Sigmoid colon (tissue), 7 donors: Measurements from ENCODE around the gene ZFHX3. TPM values are rescaled to one million over a fixed set of nuclear protein-coding genes. Genes with fewer than 3 reads are reported as not detected.

Experiments used
- DNase-seq: peaks from one replicate; pipeline ENCODE4 v3.0.0-alpha.2; 2019
- H3K27ac ChIP-seq, 4 donors: fragments of 200-600 bp; sonication (generic); one replicate each; pipeline ENCODE4 v1.5.1; 2016 to 2019; ENCODE audit warnings: mild to moderate bottlenecking in 1 of 4
- H3K27me3 ChIP-seq, 3 donors: fragments of 200-600 bp; sonication (generic); one replicate each; pipeline ENCODE4 v1.5.1; 2019; ENCODE audit warnings: mild to moderate bottlenecking in 1 of 3
- H3K36me3 ChIP-seq, 4 donors: fragments of 200-600 bp; sonication (generic); one replicate each; pipeline ENCODE4 v1.5.1; 2016 to 2019
- H3K4me1 ChIP-seq, 4 donors: fragments of 200-600 bp; sonication (generic); one replicate each; pipeline ENCODE4 v1.5.1; 2017 to 2019
- H3K4me3 ChIP-seq, 4 donors: fragments of 200-600 bp; sonication (generic); one replicate each; pipeline ENCODE4 v1.5.1; 2017 to 2019; ENCODE audit warnings: mild to moderate bottlenecking in 2 of 4, moderate library complexity in 1 of 4
- H3K9me3 ChIP-seq, 4 donors: fragments of 200-600 bp in 3 of 4; sonication (generic) in 3 of 4; one replicate each; pipeline versions ENCODE4 v1.5.1 to v1.6.1; 2013 to 2019
- CTCF ChIP-seq, 4 experiments: fragments of 450-650 bp in 3 of 4; fragments of 200-600 bp in 1 of 4; IDR thresholded peaks; one replicate each; pipeline ENCODE4 v1.5.1; 2016 to 2019; ENCODE audit warnings: antibody characterized with exemption in 4 of 4, mild to moderate bottlenecking in 3 of 4, moderate library complexity in 2 of 4
- EP300 ChIP-seq, 4 donors: sonication (generic); formaldehyde crosslinking; IDR thresholded peaks; one replicate each; pipeline ENCODE4 v1.6.1; 2017; ENCODE audit warnings: antibody characterized with exemption in 4 of 4
- POLR2A ChIP-seq, 2 donors: fragments of 450-650 bp; IDR thresholded peaks; one replicate each; pipeline ENCODE4 v1.6.1; 2016; ENCODE audit warnings: antibody characterized with exemption in 2 of 2, mild to moderate bottlenecking in 2 of 2, moderate library complexity in 2 of 2
- POLR2AphosphoS5 ChIP-seq, 4 donors: sonication (generic); formaldehyde crosslinking; IDR thresholded peaks; one replicate each; pipeline ENCODE4 v1.6.1; 2017; ENCODE audit warnings: antibody characterized with exemption in 4 of 4
- WGBS, 2 donors: extraction: QIAGEN DNeasy Blood & Tissue Kit; methylation state at CpG; one replicate each; pipeline ENCODE4 v1.1.7; 2013; 5-methylcytosine and 5-hydroxymethylcytosine counted together
- intact Hi-C: fragments of 100-400 bp; cut with DNase I; formaldehyde crosslinking; loops from one replicate; pipeline ENCODE4 v1.15.1; 2023
- polyA plus RNA-seq, 3 donors: library from polyadenylated mRNA; stranded (reverse); fragments of 200-250 nt; gene quantifications; one replicate each; pipeline ENCODE4 v1.2.3, GENCODE V29; 2013
- total RNA-seq, 4 donors: library from RNA; depleted of rRNA; stranded (reverse); fragments of >200 nt; gene quantifications; one replicate each; pipeline ENCODE4 v1.1.0, GENCODE V29; 2016
- donor health status: healthy with polysubstance abuse.
- donor health status: Bipolar disorder and iron deficiency.
- donor health status: healthy.

Gene ZFHX3
- total and polyA plus RNA-seq, 7 donors, result 0.69 to 38.8 (median 17.8) TPM

- no peak for DNase-seq
- TF ChIP-seq CTCF (IDR thresholded peaks at IDR 0.05) (no peak), EP300 (IDR thresholded peaks at IDR 0.05) (no peak), POLR2A (IDR thresholded peaks at IDR 0.05) (no peak), POLR2AphosphoS5 (IDR thresholded peaks at IDR 0.05) (no peak)
- Histone ChIP-seq H3K4me1 (peaks cover 0 to 38% (median 16%) of the 10 kb centered on the region in 4 donors), H3K27me3 (no peaks in the 10 kb centered on the region), H3K27ac (no peak overlapping the region), H3K36me3 (no peaks in the 10 kb centered on the region), H3K9me3 (no peaks in the 10 kb centered on the region), H3K4me3 (no peak overlapping the region)
- intact Hi-C loops, result loop anchor here (10.0 kb wide), 1 partner anchor 171 kb away; no protein-coding TSS in a partner anchor
- 84 to 88% methylated on average over 7 of the region's 7 CpGs for WGBS, 2 donors
Observed at GRCh38 chr16:72836181-72836580, 211.7 kb downstream of the ZFHX3 start.

- H3K36me3 ChIP-seq, result no peaks in the 10 kb centered on the region
- H3K4me3 ChIP-seq, result no peak overlapping the region
- no peaks in the 10 kb centered on the region for H3K27me3 ChIP-seq
- no peak overlapping the region for H3K27ac ChIP-seq
- DNase-seq, result no peak
- H3K9me3 ChIP-seq, result no peaks in the 10 kb centered on the region
- TF ChIP-seq CTCF (IDR thresholded peaks at IDR 0.05), result no peak
- TF ChIP-seq POLR2A (IDR thresholded peaks at IDR 0.05), result no peak
- TF ChIP-seq EP300 (IDR thresholded peaks at IDR 0.05), result no peak
- TF ChIP-seq POLR2AphosphoS5 (IDR thresholded peaks at IDR 0.05), result no peak
- peaks cover 0 to 36% (median 19%) of the 10 kb centered on the region in 4 donors for H3K4me1 ChIP-seq
- intact Hi-C loops, result loop anchor here (10.0 kb wide), 1 partner anchor 170 kb away; no protein-coding TSS in a partner anchor
- WGBS, 2 donors, result 94 to 96% methylated on average over 7 of the region's 7 CpGs
Observed at GRCh38 chr16:72835086-72835485, 212.8 kb downstream of the ZFHX3 start.

- no peak overlapping the region for H3K4me3 ChIP-seq
- peaks cover 0 to 2% (median 1%) of the 10 kb centered on the region in 4 donors for H3K36me3 ChIP-seq
- no peak overlapping the region for H3K27ac ChIP-seq
- no peak for TF ChIP-seq EP300 (IDR thresholded peaks at IDR 0.05)
- peaks cover 0 to 41% (median 24%) of the 10 kb centered on the region in 4 donors for H3K4me1 ChIP-seq
- H3K9me3 ChIP-seq, result no peaks in the 10 kb centered on the region
- no peaks in the 10 kb centered on the region for H3K27me3 ChIP-seq
- no peak for DNase-seq
- WGBS, 2 donors, result 94 to 96% methylated on average over 9 of the region's 9 CpGs
- intact Hi-C loops, result loop anchor here (5.0 to 10.0 kb wide), 4 partner anchors 98 to 1043 kb away; no protein-coding TSS in a partner anchor
Observed at GRCh38 chr16:72834499-72834898, 213.4 kb downstream of the ZFHX3 start.

GRCh38 chr16:72833969-72834368, 214.0 kb downstream of the ZFHX3 start:
- 92 to 93% methylated on average over 2 of the region's 2 CpGs for whole genome bisulfite sequencing, 2 donors
- Histone ChIP-seq H3K9me3 (no peaks in the 10 kb centered on the region), H3K36me3 (peaks cover 0 to 7% (median 6%) of the 10 kb centered on the region in 4 donors), H3K4me3 (no peak overlapping the region), H3K27me3 (no peaks in the 10 kb centered on the region), H3K4me1 (peaks cover 0 to 47% (median 26%) of the 10 kb centered on the region in 4 donors), H3K27ac (peak overlapping the region in 3 of 4 donors; percentile 34 to 62 (median 57))
- DNase-seq, result no peak
- intact Hi-C loops, result loop anchor here (5.0 to 10.0 kb wide), 4 partner anchors 98 to 1043 kb away; no protein-coding TSS in a partner anchor
- TF ChIP-seq EP300 (IDR thresholded peaks at IDR 0.05), result no peak
- no peak for TF ChIP-seq CTCF (IDR thresholded peaks at IDR 0.05)
- TF ChIP-seq POLR2A (IDR thresholded peaks at IDR 0.05), result no peak
- TF ChIP-seq POLR2AphosphoS5 (IDR thresholded peaks at IDR 0.05), result no peak

- H3K4me3 ChIP-seq, result no peak overlapping the region
- WGBS, 2 donors, result 80 to 92% methylated on average over 3 of the region's 3 CpGs
- H3K9me3 ChIP-seq, result no peaks in the 10 kb centered on the region
- H3K4me1 ChIP-seq, result peaks cover 0 to 50% (median 31%) of the 10 kb centered on the region in 4 donors
- H3K36me3 ChIP-seq, result peaks cover 0 to 9% (median 6%) of the 10 kb centered on the region in 4 donors
- intact Hi-C loops, result loop anchor here (5.0 to 10.0 kb wide), 4 partner anchors 99 to 1044 kb away; no protein-coding TSS in a partner anchor
- TF ChIP-seq CTCF (IDR thresholded peaks at IDR 0.05) (no peak), POLR2AphosphoS5 (IDR thresholded peaks at IDR 0.05) (no peak), POLR2A (IDR thresholded peaks at IDR 0.05) (no peak), EP300 (IDR thresholded peaks at IDR 0.05) (no peak)
- no peak for DNase-seq
- peak overlapping the region; percentile 15 to 62 (median 46) for H3K27ac ChIP-seq
- H3K27me3 ChIP-seq, result no peaks in the 10 kb centered on the region
Observed at GRCh38 chr16:72833482-72833881, 214.4 kb downstream of the ZFHX3 start.
